H9 (cell line): ENCODE measurements around the gene GTPBP6. TPM values are rescaled to one million over a fixed set of nuclear protein-coding genes. Genes with fewer than 3 reads are reported as not detected.

ENCODE experiments used
- DNase-seq: peaks from one replicate; pipeline ENCODE4 v3.0.0-alpha.2; 2017
- H2AFZ ChIP-seq: one replicate; pipeline ENCODE4 v1.6.1; 2013; ENCODE audit warnings: mild to moderate bottlenecking, low read length, control low read depth, moderate library complexity
- H2AK5ac ChIP-seq: 2 replicates; pipeline ENCODE4 v1.6.1; 2013; ENCODE audit warnings: low read length, control low read depth, mixed read lengths; ENCODE audit not compliant: insufficient read length
- H2BK120ac ChIP-seq: one replicate; pipeline ENCODE4 v1.6.1; 2013; ENCODE audit warnings: low read depth, mild to moderate bottlenecking, low read length, control low read depth, inconsistent platforms; ENCODE audit not compliant: poor library complexity, severe bottlenecking
- H2BK12ac ChIP-seq: 2 replicates; pipeline ENCODE4 v1.6.1; 2013; ENCODE audit warnings: low read length, control low read depth, mixed read lengths, low read depth; ENCODE audit not compliant: insufficient read length
- H2BK15ac ChIP-seq: 2 replicates; pipeline ENCODE4 v1.6.1; 2013; ENCODE audit warnings: low read depth, low read length, control low read depth
- H2BK20ac ChIP-seq: one replicate; pipeline ENCODE4 v1.6.1; 2013; ENCODE audit warnings: low read depth, mild to moderate bottlenecking, low read length, control low read depth, inconsistent platforms; ENCODE audit not compliant: poor library complexity, severe bottlenecking
- H2BK5ac ChIP-seq: 2 replicates; pipeline ENCODE4 v1.6.1; 2013; ENCODE audit warnings: low read length, control low read depth, mixed read lengths; ENCODE audit not compliant: insufficient read length
- H3K14ac ChIP-seq: 2 replicates; pipeline ENCODE4 v1.6.1; 2013; ENCODE audit warnings: low read length, control low read depth; ENCODE audit not compliant: insufficient read depth
- H3K18ac ChIP-seq: 2 replicates; pipeline ENCODE4 v1.6.1; 2013; ENCODE audit warnings: low read depth, mild to moderate bottlenecking, mixed read lengths, low read length, control low read depth; ENCODE audit not compliant: insufficient read length
- H3K23ac ChIP-seq: 2 replicates; pipeline ENCODE4 v1.6.1; 2013; ENCODE audit warnings: low read length, control low read depth, mixed read lengths, low read depth; ENCODE audit not compliant: insufficient read length
- H3K23me2 ChIP-seq: 2 replicates; pipeline ENCODE4 v1.6.1; 2013; ENCODE audit warnings: low read depth, mild to moderate bottlenecking, mixed read lengths, low read length, control low read depth; ENCODE audit not compliant: insufficient read length, poor library complexity, severe bottlenecking
- H3K27ac ChIP-seq: 2 replicates; pipeline ENCODE4 v1.5.1; 2013; ENCODE audit warnings: low read length, control low read depth, mixed read lengths, low read depth; ENCODE audit not compliant: insufficient read length
- H3K27me3 ChIP-seq: 2 replicates; pipeline ENCODE4 v1.6.1; 2013; ENCODE audit warnings: low read length, control low read depth, inconsistent platforms; ENCODE audit not compliant: insufficient read depth
- H3K4ac ChIP-seq: 2 replicates; pipeline ENCODE4 v1.6.1; 2013; ENCODE audit warnings: low read depth, mild to moderate bottlenecking, control low read depth, inconsistent platforms, low read length, moderate library complexity
- H3K4me1 ChIP-seq: 2 replicates; pipeline ENCODE4 v1.6.1; 2013; ENCODE audit warnings: low read length, control low read depth, inconsistent platforms; ENCODE audit not compliant: insufficient read depth
- H3K4me2 ChIP-seq: 2 replicates; pipeline ENCODE4 v1.6.1; 2013; ENCODE audit warnings: low read length, control low read depth, mixed read lengths; ENCODE audit not compliant: insufficient read length, insufficient read depth
- H3K56ac ChIP-seq: 2 replicates; pipeline ENCODE4 v1.6.1; 2013; ENCODE audit warnings: low read depth, mild to moderate bottlenecking, mixed read lengths, low read length, control low read depth; ENCODE audit not compliant: insufficient read length
- H3K79me1 ChIP-seq: 2 replicates; pipeline ENCODE4 v1.6.1; 2013; ENCODE audit warnings: low read depth, mild to moderate bottlenecking, moderate library complexity, low read length, control low read depth, inconsistent platforms; ENCODE audit not compliant: insufficient read depth, poor library complexity, severe bottlenecking
- H3K79me2 ChIP-seq: 2 replicates; pipeline ENCODE4 v1.6.1; 2013; ENCODE audit warnings: low read length, control low read depth, inconsistent platforms; ENCODE audit not compliant: insufficient read depth
- H3K9ac ChIP-seq: 2 replicates; pipeline ENCODE4 v1.6.1; 2013; ENCODE audit warnings: low read length, control low read depth, mixed read lengths; ENCODE audit not compliant: insufficient read length; ENCODE audit errors: extremely low read depth
- H3K9me3 ChIP-seq: one replicate; pipeline ENCODE4 v1.6.1; 2013; ENCODE audit warnings: low read depth, low read length, inconsistent platforms; ENCODE audit not compliant: control insufficient read depth
- H3T11ph ChIP-seq: one replicate; pipeline ENCODE4 v1.6.1; 2013; ENCODE audit warnings: mild to moderate bottlenecking, low read length, control low read depth, inconsistent platforms
- H4K20me1 ChIP-seq: one replicate; pipeline ENCODE4 v1.6.1; 2013; ENCODE audit not compliant: control insufficient read depth, insufficient read length, insufficient read depth
- H4K5ac ChIP-seq: 2 replicates; pipeline ENCODE4 v1.6.1; 2013; ENCODE audit warnings: low read depth, mild to moderate bottlenecking, mixed read lengths, low read length, control low read depth; ENCODE audit not compliant: insufficient read length
- H4K8ac ChIP-seq: replicated peaks from 2 replicates; pipeline ENCODE4 v1.6.1; 2013; ENCODE audit warnings: low read length, control low read depth, mixed read lengths, low read depth; ENCODE audit not compliant: insufficient read length
- H4K91ac ChIP-seq: 2 replicates; pipeline ENCODE4 v1.6.1; 2013; ENCODE audit warnings: low read depth, mild to moderate bottlenecking, moderate library complexity, mixed read lengths, low read length, control low read depth; ENCODE audit not compliant: insufficient read length
- H3K27ac Mint-ChIP-seq, 3 experiments: 2 replicates in 2 of 3; 3 replicates in 1 of 3; pipeline ENCODE4 v1.8.0; 2020 to 2021; ENCODE audit warnings: mixed read lengths in 3 of 3, mild to moderate bottlenecking in 1 of 3, moderate library complexity in 1 of 3
- H3K27me3 Mint-ChIP-seq: 2 replicates; pipeline ENCODE4 v1.8.0; 2021; ENCODE audit warnings: low read depth, mild to moderate bottlenecking, moderate library complexity, mixed read lengths
- H3K36me3 Mint-ChIP-seq, 3 experiments: 2 replicates in 2 of 3; 3 replicates in 1 of 3; pipeline ENCODE4 v1.8.0; 2020 to 2021; ENCODE audit warnings: low read depth in 3 of 3, mixed read lengths in 3 of 3; ENCODE audit not compliant: insufficient read depth in 1 of 3
- H3K4me1 Mint-ChIP-seq, 2 experiments: 2 replicates each; pipeline ENCODE4 v1.8.0; 2020; ENCODE audit warnings: mixed read lengths in 2 of 2
- H3K4me3 Mint-ChIP-seq, 2 experiments: 2 replicates in 1 of 2; 3 replicates in 1 of 2; pipeline ENCODE4 v1.8.0; 2020 to 2021; ENCODE audit warnings: mild to moderate bottlenecking in 2 of 2, mixed read lengths in 2 of 2, moderate library complexity in 1 of 2
- H3K9me3 Mint-ChIP-seq, 2 experiments: 2 replicates in 1 of 2; 3 replicates in 1 of 2; pipeline ENCODE4 v1.8.0; 2020; ENCODE audit warnings: mild to moderate bottlenecking in 2 of 2, mixed read lengths in 2 of 2, moderate library complexity in 1 of 2
- CTCF ChIP-seq: fragments of 200-600 bp; sonication (generic); conservative IDR thresholded peaks from 3 replicates; pipeline ENCODE4 v1.8.0; 2021; ENCODE audit warnings: antibody characterized with exemption, mild to moderate bottlenecking
- WGBS: extraction: QIAGEN DNeasy Blood & Tissue Kit; methylation state at CpG from one replicate; pipeline ENCODE4 v1.1.7; 2013; ENCODE audit warnings: missing lambda C conversion rate, low lambda C conversion rate, mixed read lengths; ENCODE audit not compliant: insufficient read length; ENCODE audit errors: extremely low coverage; 5-methylcytosine and 5-hydroxymethylcytosine counted together
- total RNA-seq: library from RNA; stranded (reverse); gene quantifications from 2 replicates; pipeline ENCODE4 v1.2.1, GENCODE V29; 2021

GTPBP6 gene
- total RNA-seq, 1 experiment from 2014 or later = 64.0 TPM

DNA sequence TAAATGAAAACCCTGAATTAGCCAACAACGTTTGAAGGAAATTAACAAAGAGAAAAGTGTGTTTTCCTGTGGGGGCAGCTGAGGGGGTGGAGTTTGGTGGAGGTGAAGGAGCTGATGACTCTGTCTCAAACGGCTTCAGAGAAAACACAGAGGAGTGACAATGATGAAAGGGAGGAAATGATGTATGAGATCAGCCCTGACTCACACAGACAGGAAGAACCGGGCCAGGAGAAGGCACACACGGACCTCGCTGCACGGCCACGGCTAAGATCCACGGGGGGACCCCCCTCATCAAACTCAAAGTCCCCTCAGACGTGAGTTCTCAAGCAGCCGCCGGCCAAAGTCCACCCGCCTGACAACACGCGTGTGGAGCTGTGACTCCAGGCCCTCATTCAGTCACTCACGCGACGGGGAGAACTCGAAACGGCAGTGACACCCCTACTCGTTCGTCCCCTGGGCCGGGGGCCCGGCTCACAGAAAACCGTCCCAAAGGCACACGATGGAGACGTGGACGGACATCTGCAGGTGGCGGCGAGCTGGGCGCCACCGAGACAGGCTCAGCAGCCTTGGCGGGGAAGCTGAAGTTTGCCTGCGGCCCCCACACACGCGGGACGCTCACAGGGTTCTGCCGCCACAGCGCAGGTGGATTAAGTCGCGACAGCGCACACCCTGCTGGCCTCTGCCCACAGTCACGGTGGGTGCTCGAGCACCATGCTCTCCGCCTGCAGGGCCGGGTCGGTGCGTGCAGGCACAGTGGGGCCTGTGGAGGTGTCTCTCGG, 39.3 kb upstream of the GTPBP6 start:
- Histone ChIP-seq H4K20me1 (no peaks in the 10 kb centered on the region), H2AFZ (no peak overlapping the region), H3K23ac (no peak overlapping the region), H3K14ac (no peak overlapping the region), H3K79me1 (no peaks in the 10 kb centered on the region), H3K56ac (no peak overlapping the region), H3K9me3 (no peaks in the 10 kb centered on the region), H3K79me2 (no peaks in the 10 kb centered on the region; the same call in 1 of the 2 replicates), H4K8ac (no peak overlapping the region), H4K91ac (no peak overlapping the region), H2AK5ac (no peak overlapping the region), H3K23me2 (no peaks in the 10 kb centered on the region), H4K5ac (no peak overlapping the region), H2BK120ac (no peak overlapping the region), H3K4me1 (no peaks in the 10 kb centered on the region), H3T11ph (no peak overlapping the region), H2BK15ac (no peak overlapping the region), H3K4me2 (no peak overlapping the region), H3K27me3 (no peaks in the 10 kb centered on the region), H3K9ac (no peak overlapping the region), H3K27ac (no peak overlapping the region), H2BK5ac (no peak overlapping the region), H3K18ac (no peak overlapping the region), H2BK12ac (no peak overlapping the region), H2BK20ac (no peak overlapping the region), H3K4ac (no peak overlapping the region)
- no peak for DNase-seq
- no peaks in the 10 kb centered on the region for H3K4me1 Mint-ChIP-seq
- peaks cover 42 to 77% (median 60%) of the 10 kb centered on the region in 3 experiments for H3K36me3 Mint-ChIP-seq
- no peak for TF ChIP-seq CTCF
- H3K9me3 Mint-ChIP-seq = 0 out of 5 replicates have a peak, but pooled peaks cover 0 to 3% of the 10 kb centered on the region in 2 experiments
- no peak overlapping the region for H3K4me3 Mint-ChIP-seq
- WGBS = no CpG with 5 or more reads among the region's 48 CpGs
- H3K27ac Mint-ChIP-seq = peak overlapping the region in 2 of 3 experiments; percentile 71 to 77; a peak in 2 of 7 replicates
- no peaks in the 10 kb centered on the region for H3K27me3 Mint-ChIP-seq
